ENCODE data around the gene RFX1.
A peak's percentile ranks its signal among the peaks of the same experiment; 100 is the strongest.
"Not testable (repeated sequence)": the region's sequence is repeated elsewhere in the genome, so short reads cannot be mapped to it uniquely, and the experiment has no call there.

The RFX1 gene

DNA sequence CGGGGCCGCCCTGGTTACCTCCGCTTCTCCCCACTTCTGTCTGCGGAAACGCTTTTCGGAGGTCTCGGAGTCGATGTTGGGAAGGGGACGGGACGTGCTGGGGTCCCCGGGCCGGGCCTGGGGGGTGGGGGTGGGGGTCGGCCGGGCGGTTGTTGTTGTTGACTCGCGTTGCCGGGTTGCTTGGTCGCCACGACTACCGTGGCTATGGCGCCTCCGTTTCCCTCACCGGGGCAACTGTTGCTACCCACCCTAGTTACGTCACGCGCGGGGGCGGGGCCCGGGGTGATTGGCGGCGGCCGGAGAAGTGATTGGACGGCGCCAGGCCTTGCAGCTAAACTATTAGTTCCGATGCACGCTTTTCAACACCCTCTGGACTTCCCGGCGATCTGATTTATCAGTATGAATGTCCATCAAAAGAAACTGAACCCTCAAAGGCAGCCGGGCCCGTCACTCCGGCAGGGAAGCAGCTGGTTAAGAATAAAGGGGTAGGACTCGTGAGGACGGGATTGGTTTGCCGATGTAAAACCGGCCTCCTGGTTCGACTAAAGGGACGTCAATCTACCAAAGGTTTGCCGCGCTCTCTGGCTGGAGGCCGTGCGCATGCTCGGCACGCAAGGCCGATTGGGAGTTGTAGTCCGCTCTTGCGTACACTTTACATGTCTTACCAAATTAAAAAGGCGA, at the start of gene RFX1:
Gene RFX1 (minus strand): TSS at position 236 of the 681 bp plus-strand sequence. CDS start 12,477 bp downstream, outside the sequence.
- in situ Hi-C loops (cut with HindIII; ENCODE audit: low pct_unique_long_range_greater_than_20kb, low sequenced_read_pairs): no loop called here

DNA sequence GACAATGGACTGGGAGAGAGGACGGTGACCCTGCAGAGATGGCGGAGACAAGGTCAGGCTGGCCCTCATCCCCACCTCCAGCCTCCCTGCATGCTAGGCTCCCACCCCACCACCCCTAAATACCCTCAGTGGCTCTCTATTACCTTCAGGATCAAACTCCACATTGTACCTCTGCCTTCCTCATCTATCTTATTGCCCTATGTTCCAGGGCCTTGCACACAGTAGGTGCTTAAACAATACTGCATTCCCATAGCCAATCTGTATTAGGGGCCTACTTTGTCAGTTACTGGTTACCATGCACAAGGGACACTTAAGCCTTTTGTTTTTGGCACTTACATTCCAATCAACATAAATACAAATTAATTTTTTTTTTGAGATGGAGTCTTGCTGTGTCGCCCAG, 49.3 kb upstream of the RFX1 start:
- in situ Hi-C loops (cut with HindIII; ENCODE audit: low pct_unique_long_range_greater_than_20kb, low sequenced_read_pairs): no loop called here
- no peak for TF ChIP-seq JUND (IDR thresholded peaks at IDR 0.05; ENCODE audit: low read depth)
- no peak for DNase-seq (ENCODE audit: low read depth in 1 of 2, low spot score in 1 of 2)

More for the DNA sequence above, at the start of gene RFX1:
- no peak for TF ChIP-seq JUND (IDR thresholded peaks at IDR 0.05; ENCODE audit: low read depth)
- DNase-seq (ENCODE audit: low read depth in 1 of 2, low spot score in 1 of 2): peak; percentile 79 to 100

GRCh38 chr19:14054721-14055120, 48.6 kb upstream of the RFX1 start:
- no peak for DNase-seq (ENCODE audit: low read depth in 1 of 2, low spot score in 1 of 2)
- no peak for TF ChIP-seq JUND (IDR thresholded peaks at IDR 0.05; ENCODE audit: low read depth)
- in situ Hi-C loops (cut with HindIII; ENCODE audit: low pct_unique_long_range_greater_than_20kb, low sequenced_read_pairs): no loop called here

GRCh38 chr19:14054099-14054498, 48.0 kb upstream of the RFX1 start:
- in situ Hi-C loops (cut with HindIII; ENCODE audit: low pct_unique_long_range_greater_than_20kb, low sequenced_read_pairs): no loop called here
- TF ChIP-seq JUND (IDR thresholded peaks at IDR 0.05; ENCODE audit: low read depth): no peak
- DNase-seq (ENCODE audit: low read depth in 1 of 2, low spot score in 1 of 2): no peak

- TF ChIP-seq JUND (IDR thresholded peaks at IDR 0.05; ENCODE audit: low read depth): no peak
- in situ Hi-C loops (cut with HindIII; ENCODE audit: low pct_unique_long_range_greater_than_20kb, low sequenced_read_pairs): no loop called here
- no peak for DNase-seq (ENCODE audit: low read depth in 1 of 2, low spot score in 1 of 2)
Measured at GRCh38 chr19:14053500-14053899, 47.4 kb upstream of the RFX1 start.

DNA sequence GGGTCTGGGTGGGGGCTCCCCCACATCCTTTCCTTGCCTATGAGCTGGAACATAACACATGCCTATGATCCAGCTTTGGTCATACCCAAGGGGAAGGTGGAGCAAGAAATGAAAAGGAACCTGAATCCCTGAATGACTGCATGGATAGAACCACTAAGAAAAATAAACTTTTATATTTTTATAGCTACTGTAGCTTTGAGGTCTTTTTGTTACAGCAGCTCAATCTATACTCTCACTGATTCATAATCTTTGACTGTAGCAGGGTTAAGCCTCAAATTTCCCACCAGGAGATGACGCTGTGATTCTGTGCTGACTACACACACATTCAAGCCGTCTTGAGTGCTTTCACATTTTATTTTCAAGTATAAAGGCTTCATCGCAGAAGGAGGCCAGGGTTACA, 46.9 kb upstream of the RFX1 start:
- in situ Hi-C loops (cut with HindIII; ENCODE audit: low pct_unique_long_range_greater_than_20kb, low sequenced_read_pairs): no loop called here

DNA sequence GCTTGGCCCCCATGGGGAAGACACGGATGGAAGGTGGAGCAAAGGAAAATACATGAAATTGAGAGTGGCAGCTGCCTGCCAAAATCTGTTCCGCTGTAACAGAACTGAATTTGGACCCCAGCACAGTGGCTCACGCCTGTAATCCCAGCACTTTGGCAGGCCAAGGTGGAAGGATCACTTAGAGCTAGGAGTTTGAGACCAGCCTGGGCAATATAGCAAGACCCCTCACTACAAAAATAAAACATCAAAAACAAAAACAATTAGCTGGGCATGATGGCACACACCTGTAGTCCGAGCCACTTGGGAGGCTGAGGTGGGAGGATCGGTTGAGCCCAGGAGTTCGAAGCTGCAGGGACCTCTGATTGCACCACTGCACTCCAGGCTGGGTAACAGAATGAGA, 46.4 kb upstream of the RFX1 start:
- no peak for DNase-seq (ENCODE audit: low read depth in 1 of 2, low spot score in 1 of 2)
- in situ Hi-C loops (cut with HindIII; ENCODE audit: low pct_unique_long_range_greater_than_20kb, low sequenced_read_pairs): no loop called here
- TF ChIP-seq JUND (IDR thresholded peaks at IDR 0.05; ENCODE audit: low read depth): no peak

More for the DNA sequence above, 46.9 kb upstream of the RFX1 start:
- no peak for TF ChIP-seq JUND (IDR thresholded peaks at IDR 0.05; ENCODE audit: low read depth)
- DNase-seq (ENCODE audit: low read depth in 1 of 2, low spot score in 1 of 2): no peak

DNA sequence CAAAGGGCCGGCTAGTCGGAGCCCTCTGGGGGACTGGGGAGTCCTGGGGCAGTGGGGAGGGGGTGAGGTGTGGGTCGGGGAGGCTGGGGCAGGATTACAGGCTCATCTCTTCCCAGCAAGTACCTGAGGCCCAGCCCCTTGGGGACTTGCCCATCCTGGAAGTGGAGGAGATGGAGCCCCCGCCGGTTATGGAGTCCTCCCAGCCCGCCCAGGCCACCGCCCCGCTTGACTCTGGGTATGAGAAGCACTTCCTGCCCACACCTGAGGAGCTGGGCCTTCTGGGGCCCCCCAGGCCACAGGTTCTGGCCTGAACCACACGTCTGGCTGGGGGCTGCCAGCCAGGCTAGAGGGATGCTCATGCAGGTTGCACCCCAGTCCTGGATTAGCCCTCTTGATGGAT, 45.9 kb upstream of the RFX1 start:
- no peak for DNase-seq (ENCODE audit: low read depth in 1 of 2, low spot score in 1 of 2)
- no peak for TF ChIP-seq JUND (IDR thresholded peaks at IDR 0.05; ENCODE audit: low read depth)
- in situ Hi-C loops (cut with HindIII; ENCODE audit: low pct_unique_long_range_greater_than_20kb, low sequenced_read_pairs): no loop called here

- DNase-seq (ENCODE audit: low read depth in 1 of 2, low spot score in 1 of 2); in situ Hi-C loops (cut with HindIII; ENCODE audit: low pct_unique_long_range_greater_than_20kb, low sequenced_read_pairs): not testable (repeated sequence)
Measured at GRCh38 chr19:14050961-14051360, 44.8 kb upstream of the RFX1 start.

- no peak for DNase-seq (ENCODE audit: low read depth in 1 of 2, low spot score in 1 of 2)
- TF ChIP-seq JUND (IDR thresholded peaks at IDR 0.05; ENCODE audit: low read depth): no peak
- in situ Hi-C loops (cut with HindIII; ENCODE audit: low pct_unique_long_range_greater_than_20kb, low sequenced_read_pairs): no loop called here
Measured at GRCh38 chr19:14050512-14050911, 44.4 kb upstream of the RFX1 start.

GRCh38 chr19:14048443-14049153, 42.5 kb upstream of the RFX1 start:
- no peak for TF ChIP-seq JUND (IDR thresholded peaks at IDR 0.05; ENCODE audit: low read depth)

GRCh38 chr19:14047866-14048265, 41.7 kb upstream of the RFX1 start:
- DNase-seq (ENCODE audit: low read depth in 1 of 2, low spot score in 1 of 2); in situ Hi-C loops (cut with HindIII; ENCODE audit: low pct_unique_long_range_greater_than_20kb, low sequenced_read_pairs): not testable (repeated sequence)

More at GRCh38 chr19:14048443-14049153, 42.5 kb upstream of the RFX1 start:
- peak; percentile 51 to 56 for DNase-seq (ENCODE audit: low read depth in 1 of 2, low spot score in 1 of 2)
- in situ Hi-C loops (cut with HindIII; ENCODE audit: low pct_unique_long_range_greater_than_20kb, low sequenced_read_pairs): no loop called here

DNA sequence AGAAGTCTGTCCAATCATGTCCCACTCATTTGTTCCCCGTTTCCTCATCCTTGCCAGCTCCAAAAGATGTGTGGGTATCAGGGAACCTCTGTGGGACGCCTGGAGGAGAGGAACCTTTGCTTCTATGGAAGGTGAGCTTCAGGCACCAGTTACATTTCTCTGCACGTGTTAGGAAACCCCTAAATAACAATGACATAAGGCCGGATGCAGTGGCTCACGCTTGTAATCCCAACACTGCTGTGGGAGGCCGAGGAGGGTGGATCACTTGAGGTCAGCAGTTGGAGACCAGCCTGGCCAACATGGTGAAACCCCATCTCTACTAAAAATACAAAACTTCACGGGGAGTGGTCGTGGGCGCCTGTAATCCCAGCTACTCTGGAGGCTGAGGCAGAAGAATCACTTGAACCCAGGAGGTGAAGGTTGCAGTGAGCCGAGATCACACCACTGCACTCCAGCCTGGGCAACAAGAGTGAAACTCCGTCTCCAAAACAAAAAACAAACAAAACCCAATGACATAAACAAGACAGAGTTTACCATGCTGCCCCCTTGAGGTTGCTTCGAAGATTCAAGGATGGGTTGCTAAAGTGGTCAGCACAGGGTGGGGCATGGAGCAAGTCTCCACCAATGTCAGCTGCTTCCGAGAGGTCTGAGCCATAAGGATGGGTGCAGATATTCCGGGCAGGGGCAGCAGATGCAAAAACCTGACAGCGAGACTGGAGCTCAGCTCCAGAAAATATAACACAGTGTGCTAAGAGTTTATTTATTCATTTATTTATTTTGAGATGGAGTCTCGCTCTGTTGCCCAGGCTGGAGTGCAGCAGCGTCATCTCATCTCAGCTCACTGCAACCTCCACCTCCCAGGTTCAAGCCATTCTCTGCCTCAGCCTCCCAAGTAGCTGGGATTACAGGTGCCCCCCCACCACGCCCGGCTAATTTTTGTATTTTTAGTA, 36.8 kb upstream of the RFX1 start:
- peak in 1 of 2 experiments; percentile 78 for DNase-seq (ENCODE audit: low read depth in 1 of 2, low spot score in 1 of 2)
- in situ Hi-C loops (cut with HindIII; ENCODE audit: low pct_unique_long_range_greater_than_20kb, low sequenced_read_pairs): not testable (repeated sequence)

All from T47D (cell line).